GM23338 (cell line): ENCODE measurements around the gene VPS41.

Experiments used
- CREB1 ChIP-seq: fragments of 250-450 bp; sonication (Bioruptor Pico); IDR thresholded peaks from 2 replicates; pipeline ENCODE4 v1.5.0; 2020; ENCODE audit warnings: low read depth, mild to moderate bottlenecking, moderate library complexity
- EZH2 ChIP-seq: fragments of 200-600 bp; sonication (generic); IDR thresholded peaks from one replicate; pipeline ENCODE4 v1.8.0; 2017; ENCODE audit warnings: antibody characterized with exemption, mild to moderate bottlenecking, low read depth; ENCODE audit not compliant: unreplicated experiment
- EZH2phosphoT487 ChIP-seq: fragments of 200-600 bp; sonication (generic); IDR thresholded peaks from one replicate; pipeline ENCODE4 v1.8.1; 2018; ENCODE audit warnings: antibody characterized with exemption; ENCODE audit not compliant: unreplicated experiment
- JUNB ChIP-seq: IDR thresholded peaks from one replicate; pipeline ENCODE4 v1.6.1; 2016; ENCODE audit warnings: antibody characterized with exemption; ENCODE audit not compliant: unreplicated experiment
- POLR2AphosphoS5 ChIP-seq: IDR thresholded peaks from 2 replicates; pipeline ENCODE4 v1.6.1; 2016; ENCODE audit warnings: antibody characterized with exemption, low read depth
- STAT1 ChIP-seq: IDR thresholded peaks from one replicate; pipeline ENCODE4 v1.6.1; 2016; ENCODE audit warnings: antibody characterized with exemption; ENCODE audit not compliant: unreplicated experiment
- ZNF114 ChIP-seq: fragments of 250-450 bp; sonication (Bioruptor Pico); IDR thresholded peaks from 2 replicates; pipeline ENCODE4 v1.5.0; 2020; ENCODE audit warnings: mild to moderate bottlenecking, moderate library complexity
- ZNF331 ChIP-seq: fragments of 250-450 bp; sonication (Bioruptor Pico); IDR thresholded peaks from 2 replicates; pipeline ENCODE4 v1.5.0; 2020; ENCODE audit warnings: low read depth, mild to moderate bottlenecking, moderate library complexity
- TF ChIP-seq, protein P1 (sequence below): IDR thresholded peaks from 2 replicates; pipeline ENCODE4 v1.6.1; 2016; ENCODE audit warnings: antibody characterized with exemption
- TF ChIP-seq, protein P2 (sequence below), 2 experiments: fragments of 200-600 bp in 1 of 2; sonication (generic) in 1 of 2; conservative IDR thresholded peaks; 2 replicates each; pipeline versions ENCODE4 v1.5.1 to v1.6.1; 2016 to 2017; ENCODE audit warnings: antibody characterized with exemption in 2 of 2, low read depth in 2 of 2, mild to moderate bottlenecking in 2 of 2, moderate library complexity in 1 of 2
- TF ChIP-seq, protein P3 (sequence below): IDR thresholded peaks from one replicate; pipeline ENCODE4 v1.6.1; 2018; ENCODE audit warnings: antibody characterized with exemption; ENCODE audit not compliant: unreplicated experiment

DNA sequence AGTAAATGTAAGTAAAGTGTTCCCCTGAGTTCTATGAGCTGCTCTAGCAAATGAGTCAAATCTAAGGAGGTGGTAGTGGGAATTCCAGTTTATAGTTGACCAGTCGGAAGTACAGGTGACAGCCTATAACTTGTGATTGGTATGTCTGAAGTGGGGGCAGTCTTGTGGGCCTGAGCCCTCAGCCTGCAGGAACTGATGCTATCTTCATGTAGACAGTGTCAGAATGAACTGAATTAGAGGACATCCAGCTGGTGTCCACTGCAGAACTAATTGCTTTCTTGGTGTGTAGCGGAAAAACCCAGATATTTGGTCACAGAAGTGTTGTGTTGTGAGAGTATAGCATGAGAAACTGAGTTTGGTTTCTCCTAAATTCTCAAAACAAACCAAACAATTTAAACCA is 150.0 kb downstream of the VPS41 start:
- TF ChIP-seq, protein P1, sequence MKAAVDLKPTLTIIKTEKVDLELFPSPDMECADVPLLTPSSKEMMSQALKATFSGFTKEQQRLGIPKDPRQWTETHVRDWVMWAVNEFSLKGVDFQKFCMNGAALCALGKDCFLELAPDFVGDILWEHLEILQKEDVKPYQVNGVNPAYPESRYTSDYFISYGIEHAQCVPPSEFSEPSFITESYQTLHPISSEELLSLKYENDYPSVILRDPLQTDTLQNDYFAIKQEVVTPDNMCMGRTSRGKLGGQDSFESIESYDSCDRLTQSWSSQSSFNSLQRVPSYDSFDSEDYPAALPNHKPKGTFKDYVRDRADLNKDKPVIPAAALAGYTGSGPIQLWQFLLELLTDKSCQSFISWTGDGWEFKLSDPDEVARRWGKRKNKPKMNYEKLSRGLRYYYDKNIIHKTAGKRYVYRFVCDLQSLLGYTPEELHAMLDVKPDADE, result no peak
- TF ChIP-seq, protein P2, sequence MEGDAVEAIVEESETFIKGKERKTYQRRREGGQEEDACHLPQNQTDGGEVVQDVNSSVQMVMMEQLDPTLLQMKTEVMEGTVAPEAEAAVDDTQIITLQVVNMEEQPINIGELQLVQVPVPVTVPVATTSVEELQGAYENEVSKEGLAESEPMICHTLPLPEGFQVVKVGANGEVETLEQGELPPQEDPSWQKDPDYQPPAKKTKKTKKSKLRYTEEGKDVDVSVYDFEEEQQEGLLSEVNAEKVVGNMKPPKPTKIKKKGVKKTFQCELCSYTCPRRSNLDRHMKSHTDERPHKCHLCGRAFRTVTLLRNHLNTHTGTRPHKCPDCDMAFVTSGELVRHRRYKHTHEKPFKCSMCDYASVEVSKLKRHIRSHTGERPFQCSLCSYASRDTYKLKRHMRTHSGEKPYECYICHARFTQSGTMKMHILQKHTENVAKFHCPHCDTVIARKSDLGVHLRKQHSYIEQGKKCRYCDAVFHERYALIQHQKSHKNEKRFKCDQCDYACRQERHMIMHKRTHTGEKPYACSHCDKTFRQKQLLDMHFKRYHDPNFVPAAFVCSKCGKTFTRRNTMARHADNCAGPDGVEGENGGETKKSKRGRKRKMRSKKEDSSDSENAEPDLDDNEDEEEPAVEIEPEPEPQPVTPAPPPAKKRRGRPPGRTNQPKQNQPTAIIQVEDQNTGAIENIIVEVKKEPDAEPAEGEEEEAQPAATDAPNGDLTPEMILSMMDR (conservative IDR thresholded peaks at IDR 0.05; ENCODE audit: low read depth in 2 of 2), result no peak
- TF ChIP-seq ZNF331 (CRISPR knock-in tag), result no peak
- no peak for TF ChIP-seq EZH2
- no peak for TF ChIP-seq POLR2AphosphoS5
- no peak for TF ChIP-seq EZH2phosphoT487
- no peak for TF ChIP-seq STAT1
- TF ChIP-seq JUNB, result no peak
- TF ChIP-seq CREB1 (CRISPR knock-in tag), result no peak
- TF ChIP-seq, protein P3, sequence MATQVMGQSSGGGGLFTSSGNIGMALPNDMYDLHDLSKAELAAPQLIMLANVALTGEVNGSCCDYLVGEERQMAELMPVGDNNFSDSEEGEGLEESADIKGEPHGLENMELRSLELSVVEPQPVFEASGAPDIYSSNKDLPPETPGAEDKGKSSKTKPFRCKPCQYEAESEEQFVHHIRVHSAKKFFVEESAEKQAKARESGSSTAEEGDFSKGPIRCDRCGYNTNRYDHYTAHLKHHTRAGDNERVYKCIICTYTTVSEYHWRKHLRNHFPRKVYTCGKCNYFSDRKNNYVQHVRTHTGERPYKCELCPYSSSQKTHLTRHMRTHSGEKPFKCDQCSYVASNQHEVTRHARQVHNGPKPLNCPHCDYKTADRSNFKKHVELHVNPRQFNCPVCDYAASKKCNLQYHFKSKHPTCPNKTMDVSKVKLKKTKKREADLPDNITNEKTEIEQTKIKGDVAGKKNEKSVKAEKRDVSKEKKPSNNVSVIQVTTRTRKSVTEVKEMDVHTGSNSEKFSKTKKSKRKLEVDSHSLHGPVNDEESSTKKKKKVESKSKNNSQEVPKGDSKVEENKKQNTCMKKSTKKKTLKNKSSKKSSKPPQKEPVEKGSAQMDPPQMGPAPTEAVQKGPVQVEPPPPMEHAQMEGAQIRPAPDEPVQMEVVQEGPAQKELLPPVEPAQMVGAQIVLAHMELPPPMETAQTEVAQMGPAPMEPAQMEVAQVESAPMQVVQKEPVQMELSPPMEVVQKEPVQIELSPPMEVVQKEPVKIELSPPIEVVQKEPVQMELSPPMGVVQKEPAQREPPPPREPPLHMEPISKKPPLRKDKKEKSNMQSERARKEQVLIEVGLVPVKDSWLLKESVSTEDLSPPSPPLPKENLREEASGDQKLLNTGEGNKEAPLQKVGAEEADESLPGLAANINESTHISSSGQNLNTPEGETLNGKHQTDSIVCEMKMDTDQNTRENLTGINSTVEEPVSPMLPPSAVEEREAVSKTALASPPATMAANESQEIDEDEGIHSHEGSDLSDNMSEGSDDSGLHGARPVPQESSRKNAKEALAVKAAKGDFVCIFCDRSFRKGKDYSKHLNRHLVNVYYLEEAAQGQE, result no peak
- no peak for TF ChIP-seq ZNF114 (CRISPR knock-in tag)
